K562 (cell line): ENCODE data around the gene CAPS. TPM values are rescaled to one million over a fixed set of nuclear protein-coding genes. Genes with fewer than 3 reads are reported as not detected.

Experiments used
- EWSR1 ChIP-seq: fragments of 450-650 bp; IDR thresholded peaks from 2 replicates; pipeline ENCODE4 v1.6.1; 2018; ENCODE audit warnings: borderline replicate concordance, mild to moderate bottlenecking, low read depth, moderate library complexity; ENCODE audit not compliant: partially characterized antibody
- L3MBTL2 ChIP-seq: fragments of 450-650 bp; IDR thresholded peaks from 2 replicates; pipeline ENCODE4 v1.6.1; 2016; ENCODE audit warnings: mild to moderate bottlenecking, moderate library complexity
- MTA3 ChIP-seq: fragments of 450-650 bp; formaldehyde crosslinking; IDR thresholded peaks from 2 replicates; pipeline ENCODE4 v1.6.1; 2017; ENCODE audit warnings: mild to moderate bottlenecking, borderline replicate concordance
- SPI1 ChIP-seq: IDR thresholded peaks from 2 replicates; pipeline ENCODE4 v1.6.1; 2011; ENCODE audit warnings: low read depth, low read length, control low read depth, borderline replicate concordance
- STAT5A ChIP-seq: IDR thresholded peaks from 2 replicates; pipeline ENCODE4 v1.6.1; 2012; ENCODE audit warnings: low read length, inconsistent platforms, borderline replicate concordance
- TEAD2 ChIP-seq: fragments of 450-650 bp; IDR thresholded peaks from 2 replicates; pipeline ENCODE4 v1.6.1; 2016; ENCODE audit warnings: missing genetic modification characterization, control low read depth, missing compliant biosample characterization
- ZNF644 ChIP-seq: fragments of 200-800 bp; sonication (Bioruptor generic); IDR thresholded peaks from 2 replicates; pipeline ENCODE4 v1.6.1; 2016; ENCODE audit warnings: low read depth, missing genetic modification characterization, missing compliant biosample characterization
- polyA plus RNA-seq, 8 experiments: library from polyadenylated mRNA; depleted of rRNA in 4 of 8; stranded (reverse) in 5 of 8; unstranded in 3 of 8; fragments of >200 nt; fragmentation: Nextera tagmentation in 2 of 8; fragmentation: Illumina TruSeq in 1 of 8; extraction: Ambion mirVana in 2 of 8; extraction: Trizol in 1 of 8; gene quantifications; 2 replicates each; pipeline versions ENCODE4 v1.2.1 to v1.2.3, GENCODE V29; 2011 to 2014; ENCODE audit warnings: inconsistent platforms in 1 of 8, missing spikeins in 1 of 8
- total RNA-seq, 7 experiments: library from RNA; depleted of rRNA in 6 of 7; stranded (reverse); fragments of >200 nt in 6 of 7; fragmentation: Illumina TruSeq in 2 of 7; extraction: Trizol in 2 of 7; gene quantifications; 2 replicates each; pipeline versions ENCODE4 v1.2.1 to v1.2.3, GENCODE V29; 2011 to 2021; ENCODE audit warnings: low replicate concordance in 1 of 7
- TF ChIP-seq, protein P1 (sequence below): fragments of 250-450 bp; sonication (Bioruptor Pico); IDR thresholded peaks from 2 replicates; pipeline ENCODE4 v1.4.0; 2020
- TF ChIP-seq, protein P2 (sequence below): fragments of 450-650 bp; IDR thresholded peaks from 2 replicates; pipeline ENCODE4 v1.6.1; 2016; ENCODE audit warnings: low read depth
- TF ChIP-seq, protein P3 (sequence below): fragments of 450-650 bp; conservative IDR thresholded peaks from 2 replicates; pipeline ENCODE4 v1.6.1; 2016; ENCODE audit warnings: missing genetic modification characterization, low read depth, mild to moderate bottlenecking, missing compliant biosample characterization, moderate library complexity

Gene CAPS
- total and polyA plus RNA-seq, 9 of the 15 experiments (the other 6 are each of a cell fraction or from before 2014, with no cell fraction given), result 0.15 to 4.0 (median 0.91) TPM

DNA sequence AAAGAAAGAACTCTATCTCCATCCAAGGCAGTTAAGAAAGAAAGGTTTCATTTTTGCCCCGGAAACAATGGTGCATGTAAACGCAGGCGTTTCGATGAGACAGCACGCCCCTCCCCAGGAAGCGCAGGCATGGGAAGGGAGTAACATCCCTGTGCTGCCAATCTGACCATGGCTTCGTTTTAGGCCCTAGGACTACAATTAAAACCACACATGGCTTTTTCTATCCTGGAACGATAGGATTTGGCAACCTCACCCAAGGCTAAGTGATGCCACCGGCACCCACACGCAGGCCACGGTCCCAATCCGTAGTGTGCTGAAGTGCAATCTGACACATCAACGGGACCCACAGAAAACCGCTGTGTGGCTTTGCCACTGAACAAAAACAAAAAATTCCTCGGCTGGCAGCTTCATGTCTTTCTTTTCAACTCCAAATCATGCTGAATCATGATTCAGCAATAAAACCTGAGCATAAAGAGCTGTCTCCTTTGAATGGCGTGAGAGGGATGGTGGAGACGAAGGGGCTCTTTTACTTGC lies 39.7 kb downstream of the CAPS start (continued):
- TF ChIP-seq, protein P1, sequence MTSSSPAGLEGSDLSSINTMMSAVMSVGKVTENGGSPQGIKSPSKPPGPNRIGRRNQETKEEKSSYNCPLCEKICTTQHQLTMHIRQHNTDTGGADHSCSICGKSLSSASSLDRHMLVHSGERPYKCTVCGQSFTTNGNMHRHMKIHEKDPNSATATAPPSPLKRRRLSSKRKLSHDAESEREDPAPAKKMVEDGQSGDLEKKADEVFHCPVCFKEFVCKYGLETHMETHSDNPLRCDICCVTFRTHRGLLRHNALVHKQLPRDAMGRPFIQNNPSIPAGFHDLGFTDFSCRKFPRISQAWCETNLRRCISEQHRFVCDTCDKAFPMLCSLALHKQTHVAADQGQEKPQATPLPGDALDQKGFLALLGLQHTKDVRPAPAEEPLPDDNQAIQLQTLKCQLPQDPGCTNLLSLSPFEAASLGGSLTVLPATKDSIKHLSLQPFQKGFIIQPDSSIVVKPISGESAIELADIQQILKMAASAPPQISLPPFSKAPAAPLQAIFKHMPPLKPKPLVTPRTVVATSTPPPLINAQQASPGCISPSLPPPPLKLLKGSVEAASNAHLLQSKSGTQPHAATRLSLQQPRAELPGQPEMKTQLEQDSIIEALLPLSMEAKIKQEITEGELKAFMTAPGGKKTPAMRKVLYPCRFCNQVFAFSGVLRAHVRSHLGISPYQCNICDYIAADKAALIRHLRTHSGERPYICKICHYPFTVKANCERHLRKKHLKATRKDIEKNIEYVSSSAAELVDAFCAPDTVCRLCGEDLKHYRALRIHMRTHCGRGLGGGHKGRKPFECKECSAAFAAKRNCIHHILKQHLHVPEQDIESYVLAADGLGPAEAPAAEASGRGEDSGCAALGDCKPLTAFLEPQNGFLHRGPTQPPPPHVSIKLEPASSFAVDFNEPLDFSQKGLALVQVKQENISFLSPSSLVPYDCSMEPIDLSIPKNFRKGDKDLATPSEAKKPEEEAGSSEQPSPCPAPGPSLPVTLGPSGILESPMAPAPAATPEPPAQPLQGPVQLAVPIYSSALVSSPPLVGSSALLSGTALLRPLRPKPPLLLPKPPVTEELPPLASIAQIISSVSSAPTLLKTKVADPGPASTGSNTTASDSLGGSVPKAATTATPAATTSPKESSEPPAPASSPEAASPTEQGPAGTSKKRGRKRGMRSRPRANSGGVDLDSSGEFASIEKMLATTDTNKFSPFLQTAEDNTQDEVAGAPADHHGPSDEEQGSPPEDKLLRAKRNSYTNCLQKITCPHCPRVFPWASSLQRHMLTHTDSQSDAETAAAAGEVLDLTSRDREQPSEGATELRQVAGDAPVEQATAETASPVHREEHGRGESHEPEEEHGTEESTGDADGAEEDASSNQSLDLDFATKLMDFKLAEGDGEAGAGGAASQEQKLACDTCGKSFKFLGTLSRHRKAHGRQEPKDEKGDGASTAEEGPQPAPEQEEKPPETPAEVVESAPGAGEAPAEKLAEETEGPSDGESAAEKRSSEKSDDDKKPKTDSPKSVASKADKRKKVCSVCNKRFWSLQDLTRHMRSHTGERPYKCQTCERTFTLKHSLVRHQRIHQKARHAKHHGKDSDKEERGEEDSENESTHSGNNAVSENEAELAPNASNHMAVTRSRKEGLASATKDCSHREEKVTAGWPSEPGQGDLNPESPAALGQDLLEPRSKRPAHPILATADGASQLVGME, result no peak; the same call in 1 of the 2 replicates
- TF ChIP-seq MTA3 (no peak), L3MBTL2 (peak; percentile 14; the same call in 1 of the 2 replicates), STAT5A (no peak), TEAD2 (tag) (no peak), SPI1 (no peak), EWSR1 (no peak), ZNF644 (tag) (no peak)
- TF ChIP-seq, protein P2, sequence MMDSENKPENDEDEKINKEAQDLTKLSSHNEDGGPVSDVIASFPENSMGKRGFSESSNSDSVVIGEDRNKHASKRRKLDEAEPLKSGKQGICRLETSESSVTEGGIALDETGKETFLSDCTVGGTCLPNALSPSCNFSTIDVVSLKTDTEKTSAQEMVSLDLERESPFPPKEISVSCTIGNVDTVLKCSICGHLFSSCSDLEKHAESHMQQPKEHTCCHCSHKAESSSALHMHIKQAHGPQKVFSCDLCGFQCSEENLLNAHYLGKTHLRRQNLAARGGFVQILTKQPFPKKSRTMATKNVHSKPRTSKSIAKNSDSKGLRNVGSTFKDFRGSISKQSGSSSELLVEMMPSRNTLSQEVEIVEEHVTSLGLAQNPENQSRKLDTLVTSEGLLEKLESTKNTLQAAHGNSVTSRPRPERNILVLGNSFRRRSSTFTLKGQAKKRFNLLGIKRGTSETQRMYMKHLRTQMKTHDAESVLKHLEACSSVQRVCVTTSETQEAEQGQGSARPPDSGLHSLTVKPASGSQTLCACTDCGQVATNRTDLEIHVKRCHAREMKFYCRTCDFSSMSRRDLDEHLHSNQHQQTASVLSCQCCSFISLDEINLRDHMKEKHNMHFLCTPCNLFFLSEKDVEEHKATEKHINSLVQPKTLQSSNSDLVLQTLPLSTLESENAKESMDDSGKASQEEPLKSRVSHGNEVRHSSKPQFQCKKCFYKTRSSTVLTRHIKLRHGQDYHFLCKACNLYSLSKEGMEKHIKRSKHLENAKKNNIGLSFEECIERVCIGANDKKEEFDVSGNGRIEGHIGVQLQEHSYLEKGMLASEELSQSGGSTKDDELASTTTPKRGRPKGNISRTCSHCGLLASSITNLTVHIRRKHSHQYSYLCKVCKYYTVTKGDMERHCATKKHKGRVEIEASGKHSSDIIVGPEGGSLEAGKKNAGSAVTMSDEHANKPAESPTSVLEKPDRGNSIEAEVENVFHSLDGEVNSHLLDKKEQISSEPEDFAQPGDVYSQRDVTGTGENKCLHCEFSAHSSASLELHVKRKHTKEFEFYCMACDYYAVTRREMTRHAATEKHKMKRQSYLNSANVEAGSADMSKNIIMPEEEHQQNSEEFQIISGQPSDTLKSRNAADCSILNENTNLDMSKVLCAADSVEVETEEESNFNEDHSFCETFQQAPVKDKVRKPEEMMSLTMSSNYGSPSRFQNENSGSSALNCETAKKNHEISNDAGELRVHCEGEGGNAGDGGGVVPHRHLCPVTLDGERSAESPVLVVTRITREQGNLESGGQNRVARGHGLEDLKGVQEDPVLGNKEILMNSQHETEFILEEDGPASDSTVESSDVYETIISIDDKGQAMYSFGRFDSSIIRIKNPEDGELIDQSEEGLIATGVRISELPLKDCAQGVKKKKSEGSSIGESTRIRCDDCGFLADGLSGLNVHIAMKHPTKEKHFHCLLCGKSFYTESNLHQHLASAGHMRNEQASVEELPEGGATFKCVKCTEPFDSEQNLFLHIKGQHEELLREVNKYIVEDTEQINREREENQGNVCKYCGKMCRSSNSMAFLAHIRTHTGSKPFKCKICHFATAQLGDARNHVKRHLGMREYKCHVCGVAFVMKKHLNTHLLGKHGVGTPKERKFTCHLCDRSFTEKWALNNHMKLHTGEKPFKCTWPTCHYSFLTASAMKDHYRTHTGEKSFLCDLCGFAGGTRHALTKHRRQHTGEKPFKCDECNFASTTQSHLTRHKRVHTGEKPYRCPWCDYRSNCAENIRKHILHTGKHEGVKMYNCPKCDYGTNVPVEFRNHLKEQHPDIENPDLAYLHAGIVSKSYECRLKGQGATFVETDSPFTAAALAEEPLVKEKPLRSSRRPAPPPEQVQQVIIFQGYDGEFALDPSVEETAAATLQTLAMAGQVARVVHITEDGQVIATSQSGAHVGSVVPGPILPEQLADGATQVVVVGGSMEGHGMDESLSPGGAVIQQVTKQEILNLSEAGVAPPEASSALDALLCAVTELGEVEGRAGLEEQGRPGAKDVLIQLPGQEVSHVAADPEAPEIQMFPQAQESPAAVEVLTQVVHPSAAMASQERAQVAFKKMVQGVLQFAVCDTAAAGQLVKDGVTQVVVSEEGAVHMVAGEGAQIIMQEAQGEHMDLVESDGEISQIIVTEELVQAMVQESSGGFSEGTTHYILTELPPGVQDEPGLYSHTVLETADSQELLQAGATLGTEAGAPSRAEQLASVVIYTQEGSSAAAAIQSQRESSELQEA, result no peak
- TF ChIP-seq, protein P3, sequence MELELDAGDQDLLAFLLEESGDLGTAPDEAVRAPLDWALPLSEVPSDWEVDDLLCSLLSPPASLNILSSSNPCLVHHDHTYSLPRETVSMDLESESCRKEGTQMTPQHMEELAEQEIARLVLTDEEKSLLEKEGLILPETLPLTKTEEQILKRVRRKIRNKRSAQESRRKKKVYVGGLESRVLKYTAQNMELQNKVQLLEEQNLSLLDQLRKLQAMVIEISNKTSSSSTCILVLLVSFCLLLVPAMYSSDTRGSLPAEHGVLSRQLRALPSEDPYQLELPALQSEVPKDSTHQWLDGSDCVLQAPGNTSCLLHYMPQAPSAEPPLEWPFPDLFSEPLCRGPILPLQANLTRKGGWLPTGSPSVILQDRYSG, result no peak
